Measurements from ENCODE around the gene SYT1. TPM values are rescaled to one million over a fixed set of nuclear protein-coding genes. Genes with fewer than 3 reads are reported as not detected.

The SYT1 gene
- total RNA-seq, 1 experiment from 2014 or later: 15.8 TPM

DNA sequence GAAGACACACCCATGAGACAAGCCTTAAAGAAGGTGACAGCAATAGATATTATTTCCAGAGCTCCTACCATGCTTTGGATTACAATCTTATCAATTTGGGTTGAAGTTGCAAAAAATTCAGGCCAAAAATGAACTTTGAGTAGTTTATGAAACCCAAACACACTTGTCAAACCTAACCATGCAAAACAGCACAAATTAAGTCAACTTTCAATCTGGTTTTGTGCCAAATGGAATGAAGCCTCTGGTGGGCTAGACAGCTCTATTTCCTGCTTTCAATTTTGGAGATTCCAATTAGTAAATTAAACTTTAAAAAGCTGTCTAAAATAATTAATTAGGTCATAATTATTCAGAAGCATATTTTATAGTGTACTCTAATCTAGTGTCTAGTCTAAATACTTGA is 203.4 kb downstream of the SYT1 start:
- no peaks in the 10 kb centered on the region for H3K9me3 ChIP-seq (ENCODE audit: control insufficient read depth, low read depth, low read length)
- no peaks in the 10 kb centered on the region; the same call in 1 of the 2 replicates for H3K4me1 ChIP-seq (ENCODE audit: insufficient read depth, low read length)
- H3T11ph ChIP-seq (ENCODE audit: low read length): no peak overlapping the region
- H4K91ac ChIP-seq (ENCODE audit: insufficient read length, low read depth, low read length): no peak overlapping the region
- H2BK5ac ChIP-seq (ENCODE audit: insufficient read length, low read length): no peak overlapping the region
- no peak overlapping the region for H2BK120ac ChIP-seq (ENCODE audit: low read depth, low read length, poor library complexity, severe bottlenecking)
- no peak overlapping the region for H3K9ac ChIP-seq (ENCODE audit: extremely low read depth, insufficient read length, low read length)
- DNase-seq: no peak
- no peaks in the 10 kb centered on the region for H4K20me1 ChIP-seq (ENCODE audit: control insufficient read depth, insufficient read depth, insufficient read length)
- no peak overlapping the region for H2AFZ ChIP-seq (ENCODE audit: low read length)
- H3K79me1 ChIP-seq (ENCODE audit: insufficient read depth, low read depth, low read length, poor library complexity, severe bottlenecking): no peaks in the 10 kb centered on the region
- no peaks in the 10 kb centered on the region for H3K23me2 ChIP-seq (ENCODE audit: insufficient read length, low read depth, low read length, poor library complexity, severe bottlenecking)
- Mint-ChIP-seq H3K27ac (no peak overlapping the region), H3K9me3 (no peaks in the 10 kb centered on the region), H3K4me1 (peaks cover 7 to 14% of the 10 kb centered on the region in 2 experiments), H3K4me3 (no peak overlapping the region), H3K36me3 (ENCODE audit: insufficient read depth in 1 of 3, low read depth in 3 of 3) (no peaks in the 10 kb centered on the region), H3K27me3 (ENCODE audit: low read depth) (no peaks in the 10 kb centered on the region)
- H3K56ac ChIP-seq (ENCODE audit: insufficient read length, low read depth, low read length): no peak overlapping the region
- no peak overlapping the region for H2BK12ac ChIP-seq (ENCODE audit: insufficient read length, low read depth, low read length)
- no peak overlapping the region for H4K5ac ChIP-seq (ENCODE audit: insufficient read length, low read depth, low read length)
- no peak overlapping the region for H3K23ac ChIP-seq (ENCODE audit: insufficient read length, low read depth, low read length)
- no peak overlapping the region for H2BK15ac ChIP-seq (ENCODE audit: low read depth, low read length)
- no peak overlapping the region for H3K4ac ChIP-seq (ENCODE audit: low read depth, low read length)
- TF ChIP-seq, protein P1, sequence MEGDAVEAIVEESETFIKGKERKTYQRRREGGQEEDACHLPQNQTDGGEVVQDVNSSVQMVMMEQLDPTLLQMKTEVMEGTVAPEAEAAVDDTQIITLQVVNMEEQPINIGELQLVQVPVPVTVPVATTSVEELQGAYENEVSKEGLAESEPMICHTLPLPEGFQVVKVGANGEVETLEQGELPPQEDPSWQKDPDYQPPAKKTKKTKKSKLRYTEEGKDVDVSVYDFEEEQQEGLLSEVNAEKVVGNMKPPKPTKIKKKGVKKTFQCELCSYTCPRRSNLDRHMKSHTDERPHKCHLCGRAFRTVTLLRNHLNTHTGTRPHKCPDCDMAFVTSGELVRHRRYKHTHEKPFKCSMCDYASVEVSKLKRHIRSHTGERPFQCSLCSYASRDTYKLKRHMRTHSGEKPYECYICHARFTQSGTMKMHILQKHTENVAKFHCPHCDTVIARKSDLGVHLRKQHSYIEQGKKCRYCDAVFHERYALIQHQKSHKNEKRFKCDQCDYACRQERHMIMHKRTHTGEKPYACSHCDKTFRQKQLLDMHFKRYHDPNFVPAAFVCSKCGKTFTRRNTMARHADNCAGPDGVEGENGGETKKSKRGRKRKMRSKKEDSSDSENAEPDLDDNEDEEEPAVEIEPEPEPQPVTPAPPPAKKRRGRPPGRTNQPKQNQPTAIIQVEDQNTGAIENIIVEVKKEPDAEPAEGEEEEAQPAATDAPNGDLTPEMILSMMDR (conservative IDR thresholded peaks at IDR 0.05): no peak
- no peaks in the 10 kb centered on the region for H3K79me2 ChIP-seq (ENCODE audit: insufficient read depth, low read length)
- no peaks in the 10 kb centered on the region for H3K27me3 ChIP-seq (ENCODE audit: insufficient read depth, low read length)
- H3K27ac ChIP-seq (ENCODE audit: insufficient read length, low read depth, low read length): no peak overlapping the region
- no peak overlapping the region for H2AK5ac ChIP-seq (ENCODE audit: insufficient read length, low read length)
- H4K8ac ChIP-seq (replicated peaks; ENCODE audit: insufficient read length, low read depth, low read length): no peak overlapping the region
- H2BK20ac ChIP-seq (ENCODE audit: low read depth, low read length, poor library complexity, severe bottlenecking): no peak overlapping the region
- no peak overlapping the region for H3K18ac ChIP-seq (ENCODE audit: insufficient read length, low read depth, low read length)
- H3K14ac ChIP-seq (ENCODE audit: insufficient read depth, low read length): no peak overlapping the region
- H3K4me2 ChIP-seq (ENCODE audit: insufficient read depth, insufficient read length, low read length): no peak overlapping the region

Measured in H9 (cell line).